Tibial nerve (tissue), 4 donors: ENCODE data around the gene SUPT7L.

Experiments
- CTCF ChIP-seq, 5 experiments: fragments of 200-600 bp in 3 of 5; fragments of 450-650 bp in 2 of 5; sonication (generic) in 3 of 5; IDR thresholded peaks; one replicate each; pipeline ENCODE4 v1.5.1; 2016 to 2019; ENCODE audit warnings: antibody characterized with exemption in 5 of 5, mild to moderate bottlenecking in 3 of 5, moderate library complexity in 2 of 5
- EP300 ChIP-seq, 2 donors: sonication (generic); formaldehyde crosslinking; IDR thresholded peaks; one replicate each; pipeline ENCODE4 v1.6.1; 2017; ENCODE audit warnings: antibody characterized with exemption in 2 of 2, mild to moderate bottlenecking in 1 of 2

- TF ChIP-seq EP300 (IDR thresholded peaks at IDR 0.05) (no peak), CTCF (IDR thresholded peaks at IDR 0.05) (no peak)
These were observed 18.4 kb upstream of the SUPT7L start for GRCh38 chr2:27681841-27682240.
